SK-N-SH (cell line): ENCODE results near the gene ALDH18A1. TPM values are rescaled to one million over a fixed set of nuclear protein-coding genes. Genes with fewer than 3 reads are reported as not detected.

Experiments
- CTCF ChIA-PET: fragments of 300-600, 350-600 bp; formaldehyde crosslinking; extraction: SDS; loops from one replicate; lab custom pipeline; 2021; lab: Yijun Ruan, JAX
- POLR2A ChIA-PET: fragments of 350-600 bp; sonication (Branson Sonifier 250); formaldehyde crosslinking; extraction: SDS; loops from one replicate; lab custom pipeline; 2020; ENCODE audit warnings: antibody characterized with exemption, inconsistent platforms; lab: Yijun Ruan, JAX
- DNase-seq: peaks from one replicate; pipeline ENCODE4 v3.0.0; 2012
- H2AFZ ChIP-seq: fragments of 200-600 bp; sonication (generic); 2 replicates; pipeline ENCODE4 v1.8.1; 2016; ENCODE audit warnings: antibody characterized with exemption, mild to moderate bottlenecking, low read depth
- H3F3A ChIP-seq: fragments of 200-600 bp; sonication (generic); replicated peaks from 2 replicates; pipeline ENCODE3; 2016; ENCODE audit warnings: antibody characterized with exemption, mild to moderate bottlenecking; ENCODE audit not compliant: insufficient read depth
- H3K27ac ChIP-seq, 2 experiments: fragments of 200-500 bp in 1 of 2; fragments of 200-600 bp in 1 of 2; sonication (Bioruptor generic) in 1 of 2; sonication (generic), shearing (Covaris generic) in 1 of 2; 2 replicates each; pipeline versions ENCODE4 v1.5.1 to v1.6.1; 2014 to 2016; ENCODE audit warnings: low read depth in 2 of 2, inconsistent platforms in 1 of 2, low read length in 1 of 2, mild to moderate bottlenecking in 1 of 2, mixed read lengths in 1 of 2
- H3K27me3 ChIP-seq: fragments of 200-600 bp; sonication (generic), shearing (Covaris generic); 2 replicates; pipeline ENCODE4 v1.6.1; 2016; ENCODE audit warnings: mixed run types; ENCODE audit not compliant: insufficient read depth
- H3K36me3 ChIP-seq, 2 experiments: fragments of 200-500 bp in 1 of 2; fragments of 200-600 bp in 1 of 2; sonication (Bioruptor generic) in 1 of 2; sonication (generic) in 1 of 2; replicated peaks in 1 of 2; 2 replicates each; pipeline versions ENCODE3 to v1.5.1; 2014 to 2016; ENCODE audit warnings: low read length in 1 of 2, mild to moderate bottlenecking in 1 of 2; ENCODE audit not compliant: insufficient read depth in 2 of 2, control insufficient read depth in 1 of 2
- H3K4me1 ChIP-seq, 2 experiments: fragments of 200-500 bp in 1 of 2; fragments of 200-600 bp in 1 of 2; sonication (Bioruptor generic) in 1 of 2; sonication (generic), shearing (Covaris generic) in 1 of 2; 2 replicates each; pipeline versions ENCODE4 v1.5.1 to v1.6.1; 2014 to 2016; ENCODE audit warnings: low read depth in 1 of 2, low read length in 1 of 2, mixed run types in 1 of 2; ENCODE audit not compliant: insufficient read depth in 2 of 2, control insufficient read depth in 1 of 2
- H3K4me2 ChIP-seq: fragments of 200-600 bp; sonication (generic), shearing (Covaris generic); 2 replicates; pipeline ENCODE4 v1.6.1; 2017; ENCODE audit warnings: mixed run types
- H3K4me3 ChIP-seq, 2 experiments: fragments of 200-500 bp in 1 of 2; fragments of 200-600 bp in 1 of 2; sonication (Bioruptor generic) in 1 of 2; sonication (generic), shearing (Covaris generic) in 1 of 2; 2 replicates each; pipeline versions ENCODE4 v1.5.1 to v1.8.1; 2014 to 2016; ENCODE audit warnings: low read depth in 2 of 2, inconsistent platforms in 1 of 2, low read length in 1 of 2, mild to moderate bottlenecking in 1 of 2, mixed read lengths in 1 of 2, moderate library complexity in 1 of 2
- H3K79me2 ChIP-seq: fragments of 200-600 bp; sonication (generic); 2 replicates; pipeline ENCODE4 v1.8.1; 2017; ENCODE audit warnings: mild to moderate bottlenecking; ENCODE audit not compliant: insufficient read depth
- H3K9ac ChIP-seq: fragments of 200-600 bp; sonication (generic); 2 replicates; pipeline ENCODE4 v1.6.1; 2017; ENCODE audit warnings: mixed run types
- H3K9me2 ChIP-seq: fragments of 200-600 bp; sonication (generic); 2 replicates; pipeline ENCODE4 v1.6.1; 2017; ENCODE audit warnings: mixed run types
- H3K9me3 ChIP-seq: fragments of 200-600 bp; sonication (generic); 2 replicates; pipeline ENCODE4 v1.6.1; 2017; ENCODE audit warnings: mixed run types, mild to moderate bottlenecking, moderate library complexity
- H4K20me1 ChIP-seq: fragments of 200-600 bp; sonication (generic); 2 replicates; pipeline ENCODE4 v1.6.1; 2017; ENCODE audit warnings: mild to moderate bottlenecking, mixed run types; ENCODE audit not compliant: insufficient read depth
- EP300 ChIP-seq, 2 experiments: IDR thresholded peaks; 2 replicates each; pipeline versions ENCODE4 v1.4.0 to v1.6.1; 2012; ENCODE audit warnings: borderline replicate concordance in 1 of 2, low read depth in 1 of 2, low read length in 1 of 2
- MXI1 ChIP-seq: IDR thresholded peaks from 2 replicates; pipeline ENCODE4 v1.6.1; 2012; ENCODE audit warnings: mild to moderate bottlenecking, low read depth, low read length, improper control_type of control experiment
- NFIC ChIP-seq: IDR thresholded peaks from 2 replicates; pipeline ENCODE4 v1.4.0; 2012; ENCODE audit warnings: borderline replicate concordance
- RCOR1 ChIP-seq: fragments of 150-350 bp; IDR thresholded peaks from 2 replicates; pipeline ENCODE4 v1.6.1; 2017; ENCODE audit warnings: antibody characterized with exemption, low read length
- RFX5 ChIP-seq: IDR thresholded peaks from 2 replicates; pipeline ENCODE4 v1.6.1; 2012; ENCODE audit warnings: mild to moderate bottlenecking, improper control_type of control experiment, low read length
- SIN3A ChIP-seq: IDR thresholded peaks from 2 replicates; pipeline ENCODE4 v1.6.1; 2012; ENCODE audit warnings: low read depth, mild to moderate bottlenecking, low read length, moderate library complexity, borderline replicate concordance
- USF1 ChIP-seq: IDR thresholded peaks from 2 replicates; pipeline ENCODE4 v1.4.0; 2012; ENCODE audit warnings: low read depth, borderline replicate concordance
- WGBS: methylation state at CpG from one replicate; pipeline ENCODE4 v1.1.6; 2017; ENCODE audit warnings: low lambda C conversion rate; 5-methylcytosine and 5-hydroxymethylcytosine counted together
- polyA plus RNA-seq, 3 experiments: library from polyadenylated mRNA; depleted of rRNA; stranded (reverse); fragments of >200 nt; gene quantifications; 2 replicates each; pipeline ENCODE4 v1.2.3, GENCODE V29; 2012
- TF ChIP-seq, protein P1 (sequence below): fragments of 200-600 bp; sonication (generic); IDR thresholded peaks from 2 replicates; pipeline ENCODE4 v1.6.1; 2017; ENCODE audit warnings: antibody characterized with exemption, mild to moderate bottlenecking, moderate library complexity
- TF ChIP-seq, protein P2 (sequence below): IDR thresholded peaks from 2 replicates; pipeline ENCODE4 v1.6.1; 2012; ENCODE audit warnings: mild to moderate bottlenecking, low read depth, low read length, moderate library complexity
- TF ChIP-seq, protein P3 (sequence below): IDR thresholded peaks from 2 replicates; pipeline ENCODE4; 2012

ALDH18A1 gene
- polyA plus RNA-seq, 1 of the 3 experiments (the other 2 are of a cell fraction), result 59.5 TPM

DNA sequence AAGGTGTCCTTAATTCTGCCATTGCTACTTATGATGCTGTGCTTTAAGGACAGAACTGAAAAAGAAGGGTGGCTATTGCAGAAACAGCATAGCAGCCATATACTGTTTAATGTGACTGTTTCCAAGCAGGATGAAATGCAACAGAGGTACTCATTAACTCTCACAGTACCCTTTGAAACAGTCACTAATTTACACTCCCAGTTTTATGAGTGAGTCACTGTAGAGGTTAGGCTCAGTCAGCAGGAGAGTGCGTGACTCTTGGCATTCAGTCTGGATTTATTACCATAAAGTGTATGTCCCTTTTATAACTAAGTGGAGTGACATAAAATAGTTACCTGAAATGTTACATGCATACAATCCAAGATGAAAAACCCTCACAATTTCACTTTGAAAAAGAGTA is 27.7 kb downstream of the ALDH18A1 start:
- CTCF ChIA-PET, result interaction anchor here (1.3 kb wide), 1 partner anchor 27 kb away, joined by 3 read pairs; no protein-coding TSS in a partner anchor
- 94% methylated on average over 1 of the region's 1 CpG for WGBS

More for the DNA sequence above, 27.7 kb downstream of the ALDH18A1 start:
- Histone ChIP-seq H3K27ac (no peak overlapping the region), H3F3A (no peaks in the 10 kb centered on the region), H3K27me3 (no peaks in the 10 kb centered on the region), H3K4me1 (no peaks in the 10 kb centered on the region), H3K4me2 (no peak overlapping the region), H3K9me2 (no peaks in the 10 kb centered on the region), H3K9me3 (no peaks in the 10 kb centered on the region), H3K4me3 (no peak overlapping the region), H3K36me3 (peaks cover 81 to 87% of the 10 kb centered on the region in 2 experiments), H4K20me1 (no peaks in the 10 kb centered on the region), H2AFZ (no peak overlapping the region), H3K9ac (no peak overlapping the region), H3K79me2 (no peaks in the 10 kb centered on the region)
- POLR2A ChIA-PET, result no interaction called here
- no peak for DNase-seq
- TF ChIP-seq MXI1 (no peak), SIN3A (no peak), EP300 (IDR thresholded peaks at IDR 0.05; ENCODE audit: borderline replicate concordance in 1 of 2, low read depth in 1 of 2, low read length in 1 of 2) (no peak), RFX5 (no peak), RCOR1 (no peak), USF1 (no peak), NFIC (no peak)
- TF ChIP-seq, protein P1, sequence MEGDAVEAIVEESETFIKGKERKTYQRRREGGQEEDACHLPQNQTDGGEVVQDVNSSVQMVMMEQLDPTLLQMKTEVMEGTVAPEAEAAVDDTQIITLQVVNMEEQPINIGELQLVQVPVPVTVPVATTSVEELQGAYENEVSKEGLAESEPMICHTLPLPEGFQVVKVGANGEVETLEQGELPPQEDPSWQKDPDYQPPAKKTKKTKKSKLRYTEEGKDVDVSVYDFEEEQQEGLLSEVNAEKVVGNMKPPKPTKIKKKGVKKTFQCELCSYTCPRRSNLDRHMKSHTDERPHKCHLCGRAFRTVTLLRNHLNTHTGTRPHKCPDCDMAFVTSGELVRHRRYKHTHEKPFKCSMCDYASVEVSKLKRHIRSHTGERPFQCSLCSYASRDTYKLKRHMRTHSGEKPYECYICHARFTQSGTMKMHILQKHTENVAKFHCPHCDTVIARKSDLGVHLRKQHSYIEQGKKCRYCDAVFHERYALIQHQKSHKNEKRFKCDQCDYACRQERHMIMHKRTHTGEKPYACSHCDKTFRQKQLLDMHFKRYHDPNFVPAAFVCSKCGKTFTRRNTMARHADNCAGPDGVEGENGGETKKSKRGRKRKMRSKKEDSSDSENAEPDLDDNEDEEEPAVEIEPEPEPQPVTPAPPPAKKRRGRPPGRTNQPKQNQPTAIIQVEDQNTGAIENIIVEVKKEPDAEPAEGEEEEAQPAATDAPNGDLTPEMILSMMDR, result no peak
- TF ChIP-seq, protein P2, sequence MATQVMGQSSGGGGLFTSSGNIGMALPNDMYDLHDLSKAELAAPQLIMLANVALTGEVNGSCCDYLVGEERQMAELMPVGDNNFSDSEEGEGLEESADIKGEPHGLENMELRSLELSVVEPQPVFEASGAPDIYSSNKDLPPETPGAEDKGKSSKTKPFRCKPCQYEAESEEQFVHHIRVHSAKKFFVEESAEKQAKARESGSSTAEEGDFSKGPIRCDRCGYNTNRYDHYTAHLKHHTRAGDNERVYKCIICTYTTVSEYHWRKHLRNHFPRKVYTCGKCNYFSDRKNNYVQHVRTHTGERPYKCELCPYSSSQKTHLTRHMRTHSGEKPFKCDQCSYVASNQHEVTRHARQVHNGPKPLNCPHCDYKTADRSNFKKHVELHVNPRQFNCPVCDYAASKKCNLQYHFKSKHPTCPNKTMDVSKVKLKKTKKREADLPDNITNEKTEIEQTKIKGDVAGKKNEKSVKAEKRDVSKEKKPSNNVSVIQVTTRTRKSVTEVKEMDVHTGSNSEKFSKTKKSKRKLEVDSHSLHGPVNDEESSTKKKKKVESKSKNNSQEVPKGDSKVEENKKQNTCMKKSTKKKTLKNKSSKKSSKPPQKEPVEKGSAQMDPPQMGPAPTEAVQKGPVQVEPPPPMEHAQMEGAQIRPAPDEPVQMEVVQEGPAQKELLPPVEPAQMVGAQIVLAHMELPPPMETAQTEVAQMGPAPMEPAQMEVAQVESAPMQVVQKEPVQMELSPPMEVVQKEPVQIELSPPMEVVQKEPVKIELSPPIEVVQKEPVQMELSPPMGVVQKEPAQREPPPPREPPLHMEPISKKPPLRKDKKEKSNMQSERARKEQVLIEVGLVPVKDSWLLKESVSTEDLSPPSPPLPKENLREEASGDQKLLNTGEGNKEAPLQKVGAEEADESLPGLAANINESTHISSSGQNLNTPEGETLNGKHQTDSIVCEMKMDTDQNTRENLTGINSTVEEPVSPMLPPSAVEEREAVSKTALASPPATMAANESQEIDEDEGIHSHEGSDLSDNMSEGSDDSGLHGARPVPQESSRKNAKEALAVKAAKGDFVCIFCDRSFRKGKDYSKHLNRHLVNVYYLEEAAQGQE, result no peak
- TF ChIP-seq, protein P3, sequence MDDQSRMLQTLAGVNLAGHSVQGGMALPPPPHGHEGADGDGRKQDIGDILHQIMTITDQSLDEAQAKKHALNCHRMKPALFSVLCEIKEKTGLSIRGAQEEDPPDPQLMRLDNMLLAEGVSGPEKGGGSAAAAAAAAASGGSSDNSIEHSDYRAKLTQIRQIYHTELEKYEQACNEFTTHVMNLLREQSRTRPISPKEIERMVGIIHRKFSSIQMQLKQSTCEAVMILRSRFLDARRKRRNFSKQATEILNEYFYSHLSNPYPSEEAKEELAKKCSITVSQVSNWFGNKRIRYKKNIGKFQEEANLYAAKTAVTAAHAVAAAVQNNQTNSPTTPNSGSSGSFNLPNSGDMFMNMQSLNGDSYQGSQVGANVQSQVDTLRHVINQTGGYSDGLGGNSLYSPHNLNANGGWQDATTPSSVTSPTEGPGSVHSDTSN, result no peak
